PFSK-1 (cell line): ENCODE results near the gene MBNL2.

Experiments
- FOXP2 ChIP-seq: optimal IDR thresholded peaks from 2 replicates; pipeline ENCODE3; 2011; ENCODE audit warnings: borderline replicate concordance, control low read depth, inconsistent platforms; ENCODE audit not compliant: insufficient read depth; ENCODE audit errors: extremely low read length, extremely low read depth
- POLR2AphosphoS5 ChIP-seq: IDR thresholded peaks from 2 replicates; pipeline ENCODE4 v1.6.1; 2012; ENCODE audit warnings: low read depth, mild to moderate bottlenecking, control low read depth, low read length, moderate library complexity
- REST ChIP-seq, 2 experiments: IDR thresholded peaks; 2 replicates each; pipeline versions ENCODE4 v1.6.1 to v1.8.0; 2011 to 2012; ENCODE audit warnings: low read depth in 2 of 2, low read length in 2 of 2, control low read depth in 1 of 2, inconsistent platforms in 1 of 2, mild to moderate bottlenecking in 1 of 2, moderate library complexity in 1 of 2; ENCODE audit not compliant: insufficient read depth in 1 of 2
- SIN3A ChIP-seq: IDR thresholded peaks from 2 replicates; pipeline ENCODE4 v1.6.1; 2012; ENCODE audit warnings: mild to moderate bottlenecking, low read length, moderate library complexity, borderline replicate concordance; ENCODE audit not compliant: insufficient read depth
- TAF1 ChIP-seq: IDR thresholded peaks from 2 replicates; pipeline ENCODE4 v1.6.1; 2012; ENCODE audit warnings: low read length, control low read depth, borderline replicate concordance; ENCODE audit not compliant: insufficient read depth

MBNL2 gene

GRCh38 chr13:97259410-97259797 is 37.3 kb downstream of the MBNL2 start:
- TF ChIP-seq TAF1, result no peak
- TF ChIP-seq REST (IDR thresholded peaks at IDR 0.05; ENCODE audit: insufficient read depth in 1 of 2, low read depth in 2 of 2, low read length in 2 of 2), result no peak
- no peak for TF ChIP-seq POLR2AphosphoS5
- TF ChIP-seq FOXP2, result no peak
- no peak for TF ChIP-seq SIN3A

- TF ChIP-seq SIN3A (no peak), TAF1 (no peak), POLR2AphosphoS5 (no peak), FOXP2 (no peak), REST (IDR thresholded peaks at IDR 0.05; ENCODE audit: insufficient read depth in 1 of 2, low read depth in 2 of 2, low read length in 2 of 2) (no peak)
Measured at GRCh38 chr13:97259798-97260714, 37.9 kb downstream of the MBNL2 start.

- TF ChIP-seq FOXP2 (no peak), REST (IDR thresholded peaks at IDR 0.05; ENCODE audit: insufficient read depth in 1 of 2, low read depth in 2 of 2, low read length in 2 of 2) (no peak)
Measured at GRCh38 chr13:97261254-97262005, 39.3 kb downstream of the MBNL2 start.

GRCh38 chr13:97262058-97262457 is 39.9 kb downstream of the MBNL2 start:
- no peak for TF ChIP-seq FOXP2
- no peak for TF ChIP-seq REST (IDR thresholded peaks at IDR 0.05; ENCODE audit: insufficient read depth in 1 of 2, low read depth in 2 of 2, low read length in 2 of 2)
- no peak for TF ChIP-seq TAF1
- TF ChIP-seq POLR2AphosphoS5, result no peak
- no peak for TF ChIP-seq SIN3A
